NOMO-1 (cell line): ENCODE results near the gene RNASE4.
"Not testable (repeated sequence)": the region's sequence is repeated elsewhere in the genome, so short reads cannot be mapped to it uniquely, and the experiment has no call there.

Experiments used
- DNase-seq, 2 experiments: peaks; one replicate each; lab custom pipeline; 2025; ENCODE audit not compliant: unreplicated experiment in 2 of 2; lab: John Stamatoyannopoulos, UW

RNASE4 gene

DNA sequence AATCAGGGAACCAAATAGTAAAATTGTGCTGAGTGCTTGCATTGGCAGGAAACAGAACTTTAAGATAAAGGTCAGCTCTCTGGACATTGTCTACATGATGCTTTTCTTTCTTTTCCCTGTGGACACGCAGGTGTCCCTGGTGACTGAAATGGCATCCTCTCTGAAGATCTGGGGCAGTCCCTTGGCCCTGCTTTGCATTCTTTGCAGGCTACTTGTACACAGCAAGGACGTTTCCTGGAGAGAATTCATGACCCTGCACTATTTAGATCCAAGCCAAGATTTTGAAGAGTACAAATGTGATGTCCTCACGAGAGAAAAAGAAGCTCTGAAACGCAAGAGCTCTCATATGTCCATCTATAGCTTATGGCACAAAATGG, 50.1 kb downstream of the RNASE4 start:
- no peak for DNase-seq

- DNase-seq: not testable (repeated sequence)
Measured at GRCh38 chr14:20738292-20738691, 53.9 kb downstream of the RNASE4 start.

GRCh38 chr14:20742132-20742531, 57.8 kb downstream of the RNASE4 start:
- no peak for DNase-seq

DNA sequence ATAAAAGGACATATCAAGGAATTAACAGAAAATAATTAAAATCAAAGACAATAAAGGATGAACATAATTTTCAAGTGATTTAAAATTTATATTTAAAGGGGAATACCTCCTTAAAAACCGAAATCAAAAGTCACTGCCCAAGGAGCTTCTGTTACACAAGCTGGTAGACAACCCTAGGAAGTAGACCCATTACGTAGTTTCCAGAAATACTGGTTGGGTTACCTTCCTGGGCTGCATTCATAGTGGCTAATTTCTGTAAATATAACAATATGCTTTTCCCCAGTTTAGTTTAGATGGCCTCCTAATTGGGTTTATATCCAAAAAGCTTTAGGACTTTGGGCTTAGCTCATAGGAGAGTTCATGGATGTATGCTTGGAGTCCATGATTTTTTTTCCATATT, 59.2 kb downstream of the RNASE4 start:
- no peak for DNase-seq

- no peak for DNase-seq
Measured at GRCh38 chr14:20745571-20746358, 61.4 kb downstream of the RNASE4 start, which contains the start of gene EDDM3A. EDDM3A (plus strand) TSS chr14:20745887; CDS start chr14:20747581, 1,694 bp downstream.

DNA sequence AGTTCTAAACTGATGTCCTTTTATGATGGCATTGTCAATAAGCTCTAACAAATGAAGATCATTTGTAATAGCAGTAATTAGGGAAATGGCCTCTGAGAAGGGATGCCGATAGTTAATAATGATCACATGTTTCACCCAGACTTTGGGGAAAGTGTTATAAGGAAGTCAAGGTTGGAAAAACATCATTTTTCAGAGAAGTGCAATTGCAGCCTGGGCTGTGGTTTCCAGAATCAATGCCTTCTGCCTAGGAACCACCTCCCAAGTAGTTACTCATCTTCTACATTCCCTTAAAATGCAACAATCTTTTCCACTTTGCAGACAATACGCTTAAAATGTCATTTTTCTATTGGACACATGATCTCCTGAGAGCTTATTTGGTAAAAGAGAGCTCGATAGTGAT, 62.2 kb downstream of the RNASE4 start:
- no peak for DNase-seq

DNA sequence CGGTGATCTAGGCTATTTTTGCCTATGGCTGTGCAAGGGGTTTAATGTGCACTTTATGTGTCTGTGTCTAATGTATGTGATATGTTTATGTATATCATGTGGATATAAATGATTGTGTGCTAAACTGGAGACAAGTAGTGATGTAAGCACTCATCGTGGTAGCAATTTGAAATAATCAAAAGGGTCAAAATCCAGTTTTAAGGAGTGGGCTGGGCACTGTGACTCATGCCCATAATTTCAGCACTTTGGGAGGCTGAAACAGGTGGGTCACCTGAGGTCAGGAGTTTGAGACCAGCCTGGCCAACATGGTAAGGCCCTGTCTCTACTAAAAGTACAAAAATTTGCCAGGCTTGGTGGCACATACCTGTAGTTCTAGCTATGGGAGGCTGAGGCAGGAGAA, 64.1 kb downstream of the RNASE4 start:
- no peak for DNase-seq

DNA sequence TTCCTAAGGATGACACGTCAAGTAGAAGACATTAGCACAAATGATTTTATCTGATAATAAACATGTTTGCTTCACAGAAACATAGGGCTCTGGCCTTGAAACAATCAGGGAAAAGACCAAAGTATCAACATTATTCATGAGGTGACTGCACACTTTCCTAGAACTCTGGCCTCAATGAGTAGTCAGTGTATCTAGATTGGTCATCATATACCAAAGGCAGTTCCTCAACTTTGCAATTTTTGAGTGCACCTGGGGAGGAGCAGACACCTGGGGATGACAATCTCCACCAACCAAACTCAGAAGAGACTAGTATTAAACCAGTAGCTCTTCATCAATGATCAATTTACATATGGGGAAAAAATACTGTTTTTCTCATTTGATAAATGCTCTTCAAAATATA, 65.8 kb downstream of the RNASE4 start:
- DNase-seq: no peak
